Upper lobe of right lung (tissue), 1 donor: Measurements from ENCODE around the gene PRC1. TPM values are rescaled to one million over a fixed set of nuclear protein-coding genes. Genes with fewer than 3 reads are reported as not detected.

ENCODE experiments used
- ATAC-seq: fragments of 200-7000 bp; cut with Tn5 transposase; one replicate; pipeline ENCODE4 v1.9.1; 2020; ENCODE audit warnings: mild to moderate bottlenecking, moderate library complexity
- DNase-seq: peaks from one replicate; pipeline ENCODE4 v3.0.0-alpha.2; 2020
- H3K27ac ChIP-seq: fragments of 200-600 bp; one replicate; pipeline ENCODE4 v1.8.0; 2022
- H3K27me3 ChIP-seq: fragments of 200-600 bp; one replicate; pipeline ENCODE4 v1.8.0; 2022; ENCODE audit warnings: mild to moderate bottlenecking
- H3K36me3 ChIP-seq: fragments of 200-600 bp; one replicate; pipeline ENCODE4 v1.8.0; 2022
- H3K4me1 ChIP-seq: fragments of 200-600 bp; one replicate; pipeline ENCODE4 v1.8.0; 2022
- H3K4me3 ChIP-seq: fragments of 200-600 bp; one replicate; pipeline ENCODE4 v1.8.0; 2022; ENCODE audit warnings: mild to moderate bottlenecking
- H3K9me3 ChIP-seq: fragments of 200-600 bp; one replicate; pipeline ENCODE4 v1.8.0; 2022
- intact Hi-C: fragments of 100-400 bp; cut with DNase I; formaldehyde crosslinking; loops from one replicate; pipeline ENCODE4 v1.11.0; 2022
- total RNA-seq: library from RNA; stranded (reverse); fragmentation: NEBNext Ultra II Directional; extraction: Animal tissue kit (Norgen Biotek cat#: 25700); gene quantifications from one replicate; pipeline ENCODE4 v1.2.1, GENCODE V29; 2021
- TF ChIP-seq, protein P1 (sequence below): fragments of 200-600 bp; IDR thresholded peaks from one replicate; pipeline ENCODE4 v1.8.0; 2022; ENCODE audit warnings: antibody characterized with exemption
- donor health status: DM: no; HTN: yes; CAD: no; lungs with severe emphysema.

The PRC1 gene
- total RNA-seq, 1 donor from 2014 or later: 4.6 TPM

DNA sequence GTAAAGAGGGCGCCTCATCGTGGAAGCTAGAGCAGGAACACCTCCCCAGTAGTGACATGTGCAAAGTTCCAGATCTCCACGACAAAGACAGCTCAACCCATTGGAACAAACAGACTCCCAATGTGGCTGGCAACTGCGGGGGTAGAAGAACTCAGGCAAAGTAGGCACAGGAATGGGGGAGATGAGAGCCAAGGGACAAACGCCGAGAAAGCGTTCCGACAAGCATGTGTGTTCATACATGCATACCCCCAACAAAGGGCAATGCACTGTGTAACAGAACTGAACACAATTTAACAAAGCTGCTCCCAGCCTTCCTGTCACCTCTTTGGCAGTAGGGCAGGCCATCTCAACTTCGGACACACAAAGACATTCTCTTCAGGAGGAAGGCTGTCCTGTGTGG is 28.1 kb downstream of the PRC1 start:
- intact Hi-C loops: no loop called here
- Histone ChIP-seq H3K27me3 (no peaks in the 10 kb centered on the region), H3K4me1 (no peaks in the 10 kb centered on the region)

DNA sequence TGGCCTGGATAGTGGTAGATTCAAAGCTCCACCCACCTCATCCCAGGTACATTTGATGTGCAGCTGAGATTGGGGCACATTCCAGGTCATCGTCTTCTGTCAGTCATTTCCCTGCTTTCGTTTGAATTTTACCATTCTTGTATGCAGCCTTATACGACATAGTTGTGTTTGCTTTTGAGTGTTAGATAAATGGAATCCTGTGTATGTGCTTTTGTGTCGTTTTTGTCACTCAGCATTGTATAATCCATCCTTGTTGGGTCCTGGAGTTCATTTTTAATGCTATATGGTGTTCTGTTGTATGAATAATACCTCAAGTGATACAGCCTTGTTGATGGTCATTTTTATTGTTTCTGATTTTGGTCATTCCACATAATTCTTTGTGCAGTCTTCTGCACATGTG is 32.3 kb downstream of the PRC1 start:
- DNase-seq (no peak), ATAC-seq (no peak)
- peaks cover 28% of the 10 kb centered on the region for H3K36me3 ChIP-seq
- no peak overlapping the region for H3K27ac ChIP-seq
- intact Hi-C loops: no loop called here
- H3K4me1 ChIP-seq: peaks cover 7% of the 10 kb centered on the region
- no peaks in the 10 kb centered on the region for H3K27me3 ChIP-seq
- no peak overlapping the region for H3K4me3 ChIP-seq
- TF ChIP-seq, protein P1, sequence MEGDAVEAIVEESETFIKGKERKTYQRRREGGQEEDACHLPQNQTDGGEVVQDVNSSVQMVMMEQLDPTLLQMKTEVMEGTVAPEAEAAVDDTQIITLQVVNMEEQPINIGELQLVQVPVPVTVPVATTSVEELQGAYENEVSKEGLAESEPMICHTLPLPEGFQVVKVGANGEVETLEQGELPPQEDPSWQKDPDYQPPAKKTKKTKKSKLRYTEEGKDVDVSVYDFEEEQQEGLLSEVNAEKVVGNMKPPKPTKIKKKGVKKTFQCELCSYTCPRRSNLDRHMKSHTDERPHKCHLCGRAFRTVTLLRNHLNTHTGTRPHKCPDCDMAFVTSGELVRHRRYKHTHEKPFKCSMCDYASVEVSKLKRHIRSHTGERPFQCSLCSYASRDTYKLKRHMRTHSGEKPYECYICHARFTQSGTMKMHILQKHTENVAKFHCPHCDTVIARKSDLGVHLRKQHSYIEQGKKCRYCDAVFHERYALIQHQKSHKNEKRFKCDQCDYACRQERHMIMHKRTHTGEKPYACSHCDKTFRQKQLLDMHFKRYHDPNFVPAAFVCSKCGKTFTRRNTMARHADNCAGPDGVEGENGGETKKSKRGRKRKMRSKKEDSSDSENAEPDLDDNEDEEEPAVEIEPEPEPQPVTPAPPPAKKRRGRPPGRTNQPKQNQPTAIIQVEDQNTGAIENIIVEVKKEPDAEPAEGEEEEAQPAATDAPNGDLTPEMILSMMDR: no peak
- no peaks in the 10 kb centered on the region for H3K9me3 ChIP-seq

More for the DNA sequence above, 28.1 kb downstream of the PRC1 start:
- ATAC-seq (no peak), DNase-seq (no peak)
- Histone ChIP-seq H3K27ac (no peak overlapping the region), H3K9me3 (no peaks in the 10 kb centered on the region), H3K4me3 (no peak overlapping the region), H3K36me3 (peaks cover 23% of the 10 kb centered on the region)
- TF ChIP-seq, protein P1: no peak

DNA sequence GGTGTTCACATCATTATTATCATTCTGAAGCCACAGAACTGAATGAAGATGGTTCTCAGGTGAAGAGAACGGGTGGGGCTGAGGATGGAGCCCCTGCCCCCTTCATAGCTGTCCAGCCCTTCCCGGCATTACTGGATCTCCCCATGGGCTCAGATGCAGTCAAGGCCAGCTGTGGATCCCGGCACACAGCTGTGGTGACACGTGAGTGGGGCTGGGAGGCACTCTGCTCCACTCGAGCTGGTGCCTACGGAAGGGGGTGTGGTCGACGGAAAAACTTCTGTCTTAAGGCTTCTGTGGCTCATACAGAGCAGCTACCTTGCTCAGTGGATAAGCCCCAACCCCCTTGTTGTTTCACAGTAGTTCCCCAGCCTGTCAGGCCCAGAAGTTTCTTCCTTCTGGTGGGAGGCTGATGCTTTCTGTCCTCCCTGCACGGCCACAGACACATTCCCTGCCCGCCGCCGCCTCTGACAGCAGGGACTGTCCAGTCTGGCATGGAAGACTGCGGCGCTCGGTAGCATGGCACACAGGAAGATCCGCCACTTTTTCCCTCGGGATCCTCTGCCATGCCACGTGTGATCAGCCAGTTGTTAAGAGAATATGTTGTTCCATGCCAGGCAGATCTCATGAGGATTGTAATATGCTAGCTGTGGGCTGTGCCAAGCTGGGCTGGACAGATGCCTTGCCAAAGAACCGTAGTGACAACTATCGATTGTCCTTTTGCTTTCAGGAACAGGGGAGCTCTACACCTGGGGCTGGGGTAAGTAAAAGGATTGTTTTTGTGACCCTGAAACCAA is 33.8 kb downstream of the PRC1 start:
- H3K9me3 ChIP-seq: no peaks in the 10 kb centered on the region
- H3K36me3 ChIP-seq: peaks cover 22% of the 10 kb centered on the region
- intact Hi-C loops: no loop called here
- no peak overlapping the region for H3K4me3 ChIP-seq
- H3K27me3 ChIP-seq: no peaks in the 10 kb centered on the region
- TF ChIP-seq, protein P1: no peak
- DNase-seq: no peak
- H3K4me1 ChIP-seq: peaks cover 14% of the 10 kb centered on the region
- H3K27ac ChIP-seq: no peak overlapping the region
- no peak for ATAC-seq

DNA sequence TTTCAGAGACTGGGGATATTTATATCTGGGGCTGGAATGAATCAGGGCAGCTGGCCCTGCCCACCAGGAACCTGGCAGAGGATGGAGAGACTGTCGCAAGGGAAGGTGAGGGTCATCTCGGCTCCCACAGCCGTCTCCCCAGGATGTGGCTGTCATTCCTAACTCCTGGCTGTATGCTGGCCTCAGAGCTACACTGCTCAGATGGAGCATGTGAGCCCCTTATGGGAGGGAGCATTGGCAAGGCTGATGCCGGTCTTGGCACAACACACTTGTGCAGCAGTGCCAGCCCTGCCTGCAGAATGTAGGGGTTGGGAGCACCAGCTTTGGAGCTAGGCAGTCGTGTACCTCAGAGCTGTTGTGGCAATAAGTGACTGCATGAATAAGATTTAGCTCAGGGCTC is 34.4 kb downstream of the PRC1 start:
- ATAC-seq (no peak), DNase-seq (no peak)
- H3K4me3 ChIP-seq: no peak overlapping the region
- peaks cover 22% of the 10 kb centered on the region for H3K36me3 ChIP-seq
- H3K27me3 ChIP-seq: no peaks in the 10 kb centered on the region
- H3K27ac ChIP-seq: no peak overlapping the region
- TF ChIP-seq, protein P1: no peak
- no peaks in the 10 kb centered on the region for H3K9me3 ChIP-seq
- H3K4me1 ChIP-seq: peaks cover 17% of the 10 kb centered on the region
- intact Hi-C loops: no loop called here

DNA sequence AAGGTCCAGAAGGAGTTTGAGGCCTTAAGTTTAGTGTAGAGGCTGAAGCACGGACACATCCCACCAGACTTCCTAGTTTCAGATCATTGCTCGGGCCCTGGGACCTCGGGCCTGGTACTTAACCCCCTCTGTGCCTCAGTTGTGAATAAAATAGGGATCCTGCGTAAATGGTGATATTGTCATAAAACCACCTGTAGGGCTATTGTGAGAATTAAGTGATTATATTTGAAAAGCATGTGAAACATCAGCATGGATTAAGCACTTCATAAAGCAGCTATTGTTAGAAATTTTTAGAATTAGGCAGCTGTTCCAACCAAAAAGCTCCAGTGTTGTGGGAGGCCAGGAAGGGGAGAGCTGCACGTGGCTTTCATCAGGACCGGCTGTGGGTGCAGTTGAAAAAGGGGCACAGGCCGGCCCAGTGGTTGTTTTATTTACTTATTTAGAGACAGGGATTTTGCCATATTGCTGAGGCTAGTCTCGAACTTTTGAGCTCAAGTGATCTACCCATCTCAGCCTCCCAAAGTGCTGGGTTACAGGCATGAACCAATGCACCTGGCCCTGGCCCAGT is 35.2 kb downstream of the PRC1 start:
- peaks cover 22% of the 10 kb centered on the region for H3K36me3 ChIP-seq
- no peak for ATAC-seq

More for the DNA sequence above, 35.2 kb downstream of the PRC1 start:
- H3K27ac ChIP-seq: no peak overlapping the region
- no peaks in the 10 kb centered on the region for H3K27me3 ChIP-seq
- no peak overlapping the region for H3K4me3 ChIP-seq
- intact Hi-C loops: no loop called here
- H3K9me3 ChIP-seq: no peaks in the 10 kb centered on the region
- H3K4me1 ChIP-seq: peaks cover 21% of the 10 kb centered on the region
- DNase-seq: no peak
- TF ChIP-seq, protein P1: no peak
